Measurements from ENCODE around the gene UNC45A. TPM values are rescaled to one million over a fixed set of nuclear protein-coding genes. Genes with fewer than 3 reads are reported as not detected.

The UNC45A gene
- total RNA-seq, 1 experiment from 2014 or later = 84.4 TPM

DNA sequence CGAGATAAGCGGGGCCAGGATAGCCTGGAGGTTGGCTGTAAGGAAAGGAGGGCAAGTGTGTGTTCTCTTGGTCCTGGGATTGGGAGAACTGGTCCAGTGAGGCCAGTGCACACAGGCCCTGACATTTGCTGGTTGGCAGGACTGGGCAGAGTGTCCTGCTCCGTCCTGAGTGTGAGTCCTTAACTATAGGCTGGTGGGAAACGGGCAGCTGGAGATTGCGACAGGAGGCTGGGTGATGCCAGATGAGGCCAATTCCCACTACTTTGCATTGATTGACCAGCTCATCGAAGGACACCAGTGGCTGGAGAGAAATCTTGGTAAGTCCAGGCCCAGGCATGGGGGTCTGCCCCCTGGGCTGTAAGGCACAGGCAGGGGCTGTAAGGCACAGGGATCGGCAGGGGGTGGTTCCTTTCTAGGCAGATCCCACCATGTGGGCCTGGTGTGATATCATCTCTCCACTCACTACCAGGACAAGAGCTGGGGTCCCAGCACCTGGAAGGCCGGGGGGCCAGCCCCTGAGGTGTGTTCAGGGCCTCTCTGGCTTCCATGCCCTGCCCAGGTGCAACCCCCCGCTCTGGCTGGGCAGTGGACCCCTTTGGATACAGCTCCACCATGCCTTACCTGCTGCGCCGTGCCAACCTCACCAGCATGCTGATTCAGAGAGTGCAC, 28.8 kb upstream of the UNC45A start:
- in situ Hi-C loops (cut with HindIII; ENCODE audit: low pct_unique_long_range_greater_than_20kb, low sequenced_read_pairs) = no loop called here
- 0 out of 2 replicates have a peak, but pooled peaks cover 5% of the 10 kb centered on the region for H3K36me3 ChIP-seq (ENCODE audit: control insufficient read depth, insufficient read depth, low read length)
- no peak for TF ChIP-seq POLR2AphosphoS5 (IDR thresholded peaks at IDR 0.05; ENCODE audit: low read depth, low read length)
- TF ChIP-seq, protein P1, sequence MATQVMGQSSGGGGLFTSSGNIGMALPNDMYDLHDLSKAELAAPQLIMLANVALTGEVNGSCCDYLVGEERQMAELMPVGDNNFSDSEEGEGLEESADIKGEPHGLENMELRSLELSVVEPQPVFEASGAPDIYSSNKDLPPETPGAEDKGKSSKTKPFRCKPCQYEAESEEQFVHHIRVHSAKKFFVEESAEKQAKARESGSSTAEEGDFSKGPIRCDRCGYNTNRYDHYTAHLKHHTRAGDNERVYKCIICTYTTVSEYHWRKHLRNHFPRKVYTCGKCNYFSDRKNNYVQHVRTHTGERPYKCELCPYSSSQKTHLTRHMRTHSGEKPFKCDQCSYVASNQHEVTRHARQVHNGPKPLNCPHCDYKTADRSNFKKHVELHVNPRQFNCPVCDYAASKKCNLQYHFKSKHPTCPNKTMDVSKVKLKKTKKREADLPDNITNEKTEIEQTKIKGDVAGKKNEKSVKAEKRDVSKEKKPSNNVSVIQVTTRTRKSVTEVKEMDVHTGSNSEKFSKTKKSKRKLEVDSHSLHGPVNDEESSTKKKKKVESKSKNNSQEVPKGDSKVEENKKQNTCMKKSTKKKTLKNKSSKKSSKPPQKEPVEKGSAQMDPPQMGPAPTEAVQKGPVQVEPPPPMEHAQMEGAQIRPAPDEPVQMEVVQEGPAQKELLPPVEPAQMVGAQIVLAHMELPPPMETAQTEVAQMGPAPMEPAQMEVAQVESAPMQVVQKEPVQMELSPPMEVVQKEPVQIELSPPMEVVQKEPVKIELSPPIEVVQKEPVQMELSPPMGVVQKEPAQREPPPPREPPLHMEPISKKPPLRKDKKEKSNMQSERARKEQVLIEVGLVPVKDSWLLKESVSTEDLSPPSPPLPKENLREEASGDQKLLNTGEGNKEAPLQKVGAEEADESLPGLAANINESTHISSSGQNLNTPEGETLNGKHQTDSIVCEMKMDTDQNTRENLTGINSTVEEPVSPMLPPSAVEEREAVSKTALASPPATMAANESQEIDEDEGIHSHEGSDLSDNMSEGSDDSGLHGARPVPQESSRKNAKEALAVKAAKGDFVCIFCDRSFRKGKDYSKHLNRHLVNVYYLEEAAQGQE (IDR thresholded peaks at IDR 0.05; ENCODE audit: insufficient read depth in 1 of 2, low read depth in 2 of 2, low read length in 1 of 2) = no peak
- TF ChIP-seq, protein P2, sequence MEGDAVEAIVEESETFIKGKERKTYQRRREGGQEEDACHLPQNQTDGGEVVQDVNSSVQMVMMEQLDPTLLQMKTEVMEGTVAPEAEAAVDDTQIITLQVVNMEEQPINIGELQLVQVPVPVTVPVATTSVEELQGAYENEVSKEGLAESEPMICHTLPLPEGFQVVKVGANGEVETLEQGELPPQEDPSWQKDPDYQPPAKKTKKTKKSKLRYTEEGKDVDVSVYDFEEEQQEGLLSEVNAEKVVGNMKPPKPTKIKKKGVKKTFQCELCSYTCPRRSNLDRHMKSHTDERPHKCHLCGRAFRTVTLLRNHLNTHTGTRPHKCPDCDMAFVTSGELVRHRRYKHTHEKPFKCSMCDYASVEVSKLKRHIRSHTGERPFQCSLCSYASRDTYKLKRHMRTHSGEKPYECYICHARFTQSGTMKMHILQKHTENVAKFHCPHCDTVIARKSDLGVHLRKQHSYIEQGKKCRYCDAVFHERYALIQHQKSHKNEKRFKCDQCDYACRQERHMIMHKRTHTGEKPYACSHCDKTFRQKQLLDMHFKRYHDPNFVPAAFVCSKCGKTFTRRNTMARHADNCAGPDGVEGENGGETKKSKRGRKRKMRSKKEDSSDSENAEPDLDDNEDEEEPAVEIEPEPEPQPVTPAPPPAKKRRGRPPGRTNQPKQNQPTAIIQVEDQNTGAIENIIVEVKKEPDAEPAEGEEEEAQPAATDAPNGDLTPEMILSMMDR (IDR thresholded peaks at IDR 0.05) = no peak
- no peak for TF ChIP-seq SIN3A (IDR thresholded peaks at IDR 0.05; ENCODE audit: borderline replicate concordance, insufficient read depth, low read depth, low read length)
- TF ChIP-seq TCF7L2 (IDR thresholded peaks at IDR 0.05; ENCODE audit: low read depth, low read length) = no peak

DNA sequence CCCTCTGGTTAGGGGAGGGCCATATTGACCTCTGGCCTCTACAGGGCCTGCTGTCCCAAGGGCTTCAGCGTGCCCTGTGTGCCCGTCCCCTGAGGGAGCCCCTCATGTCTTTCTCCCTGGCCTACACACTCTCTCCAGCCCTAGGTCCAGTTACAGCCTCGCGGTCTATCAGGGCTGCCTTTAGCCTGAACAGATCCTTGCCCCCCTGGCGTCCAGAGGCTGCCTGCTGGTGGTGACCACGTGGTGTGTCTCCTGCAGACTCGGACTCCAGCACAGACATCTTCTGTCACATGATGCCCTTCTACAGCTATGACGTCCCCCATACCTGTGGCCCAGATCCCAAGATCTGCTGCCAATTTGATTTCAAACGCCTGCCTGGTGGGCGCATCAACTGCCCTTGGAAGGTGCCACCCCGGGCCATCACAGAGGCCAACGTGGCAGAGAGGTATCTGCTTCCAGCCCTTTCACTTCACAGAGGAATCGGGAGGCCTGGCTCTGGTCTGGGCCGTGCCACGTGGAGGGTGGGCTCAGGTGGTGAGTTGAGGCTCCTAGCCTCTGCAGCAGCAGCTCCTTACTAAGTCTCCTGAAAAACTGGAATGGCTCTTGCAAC, 27.9 kb upstream of the UNC45A start:
- intact Hi-C loops (cut with micrococcal nuclease; ENCODE audit: unreplicated experiment) (no loop called here), in situ Hi-C loops (cut with HindIII; ENCODE audit: low pct_unique_long_range_greater_than_20kb, low sequenced_read_pairs) (no loop called here)
- TF ChIP-seq, protein P2 (IDR thresholded peaks at IDR 0.05) = no peak
- TF ChIP-seq SIN3A (IDR thresholded peaks at IDR 0.05; ENCODE audit: borderline replicate concordance, insufficient read depth, low read depth, low read length) = no peak
- TF ChIP-seq, protein P1 (IDR thresholded peaks at IDR 0.05; ENCODE audit: insufficient read depth in 1 of 2, low read depth in 2 of 2, low read length in 1 of 2) = no peak
- no peak for TF ChIP-seq POLR2AphosphoS5 (IDR thresholded peaks at IDR 0.05; ENCODE audit: low read depth, low read length)
- no peak for TF ChIP-seq TCF7L2 (IDR thresholded peaks at IDR 0.05; ENCODE audit: low read depth, low read length)
- H3K4me1 ChIP-seq (ENCODE audit: control insufficient read depth, insufficient read depth, low read length) = peaks cover 6% of the 10 kb centered on the region
- DNase-seq (ENCODE audit: low read depth, low spot score) (no peak), ATAC-seq (no peak)
- ChIA-PET POLR2A (no interaction called here), CTCF (no interaction called here)
- no peak overlapping the region for H3K4me3 ChIP-seq (ENCODE audit: low read depth in 2 of 2, low read length in 2 of 2)
- BruUV-seq (replicated peaks) = no TSS peak
- peaks cover 10% of the 10 kb centered on the region; the same call in 1 of the 2 replicates for H3K36me3 ChIP-seq (ENCODE audit: control insufficient read depth, insufficient read depth, low read length)
- no peaks in the 10 kb centered on the region for H3K9me3 ChIP-seq (ENCODE audit: control insufficient read depth, insufficient read depth, low read depth, low read length)
- no peaks in the 10 kb centered on the region for H3K27me3 ChIP-seq (ENCODE audit: control insufficient read depth, insufficient read depth, low read length)
- H3K27ac ChIP-seq (ENCODE audit: low read length) = no peak overlapping the region

More for the DNA sequence above, 28.8 kb upstream of the UNC45A start:
- no peak for ATAC-seq
- no peak overlapping the region for H3K27ac ChIP-seq (ENCODE audit: low read length)
- ChIA-PET CTCF (no interaction called here), POLR2A (no interaction called here)
- intact Hi-C loops (cut with micrococcal nuclease; ENCODE audit: unreplicated experiment) = no loop called here
- DNase-seq (ENCODE audit: low read depth, low spot score) = no peak
- H3K9me3 ChIP-seq (ENCODE audit: control insufficient read depth, insufficient read depth, low read depth, low read length) = no peaks in the 10 kb centered on the region
- no peaks in the 10 kb centered on the region for H3K27me3 ChIP-seq (ENCODE audit: control insufficient read depth, insufficient read depth, low read length)
- no TSS peak for BruUV-seq (replicated peaks)
- peaks cover 12% of the 10 kb centered on the region for H3K4me1 ChIP-seq (ENCODE audit: control insufficient read depth, insufficient read depth, low read length)
- H3K4me3 ChIP-seq (ENCODE audit: low read depth in 2 of 2, low read length in 2 of 2) = no peak overlapping the region

All from Panc1 (cell line).